Myocyte (in vitro differentiated cells): Measurements from ENCODE around the gene CHRM5. TPM values are rescaled to one million over a fixed set of nuclear protein-coding genes. Genes with fewer than 3 reads are reported as not detected.
A peak's percentile ranks its signal among the peaks of the same experiment; 100 is the strongest.

Source experiments
- DNase-seq: peaks from one replicate; pipeline ENCODE4 v3.0.0-alpha.2; 2012; ENCODE audit warnings: low read depth
- total RNA-seq: library from RNA; depleted of rRNA; stranded (reverse); fragments of >200 nt; gene quantifications from 2 replicates; pipeline ENCODE4 v1.2.3, GENCODE V29; 2014

CHRM5 gene
- total RNA-seq, 1 donor from 2014 or later = 0.05 TPM

DNA sequence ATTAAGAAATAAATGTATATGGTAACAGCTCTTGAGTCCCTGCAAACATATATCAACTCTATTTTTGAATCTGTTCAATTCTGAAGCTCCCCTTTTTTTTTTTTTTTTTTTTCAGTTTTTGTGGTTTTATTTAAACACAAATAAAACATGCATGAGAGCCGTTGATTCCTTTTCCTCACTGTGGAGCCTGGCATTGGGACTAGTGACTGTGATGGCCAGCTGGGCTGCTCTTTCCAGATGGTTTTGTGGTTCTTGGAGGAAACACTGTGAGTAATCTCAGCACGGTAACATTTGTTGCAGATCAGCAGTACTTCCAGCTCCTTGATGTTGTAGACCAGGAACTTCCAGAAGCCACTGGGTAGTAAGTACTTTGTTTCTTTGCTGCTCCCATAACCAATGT, 117.4 kb downstream of the CHRM5 start:
- peak; percentile 91 for DNase-seq

DNA sequence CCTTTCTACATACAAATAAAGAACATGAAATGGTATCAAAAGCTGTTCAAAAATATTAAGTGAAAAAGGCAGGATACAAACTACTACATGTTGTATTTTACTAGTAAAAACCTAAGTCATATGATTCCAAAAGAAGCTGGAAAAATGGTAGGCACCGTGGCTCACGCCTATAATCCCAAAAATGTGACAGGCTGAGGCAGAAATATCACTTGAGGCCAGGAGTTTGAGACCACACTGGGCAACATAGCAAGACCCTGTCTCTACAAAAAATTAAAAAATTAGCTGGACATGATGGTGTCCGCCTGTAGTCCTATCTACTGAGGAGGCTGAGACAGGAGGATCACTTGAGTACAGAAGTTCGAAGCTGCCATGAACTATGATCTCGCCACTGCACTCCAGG, 131.6 kb downstream of the CHRM5 start:
- DNase-seq = no peak

DNA sequence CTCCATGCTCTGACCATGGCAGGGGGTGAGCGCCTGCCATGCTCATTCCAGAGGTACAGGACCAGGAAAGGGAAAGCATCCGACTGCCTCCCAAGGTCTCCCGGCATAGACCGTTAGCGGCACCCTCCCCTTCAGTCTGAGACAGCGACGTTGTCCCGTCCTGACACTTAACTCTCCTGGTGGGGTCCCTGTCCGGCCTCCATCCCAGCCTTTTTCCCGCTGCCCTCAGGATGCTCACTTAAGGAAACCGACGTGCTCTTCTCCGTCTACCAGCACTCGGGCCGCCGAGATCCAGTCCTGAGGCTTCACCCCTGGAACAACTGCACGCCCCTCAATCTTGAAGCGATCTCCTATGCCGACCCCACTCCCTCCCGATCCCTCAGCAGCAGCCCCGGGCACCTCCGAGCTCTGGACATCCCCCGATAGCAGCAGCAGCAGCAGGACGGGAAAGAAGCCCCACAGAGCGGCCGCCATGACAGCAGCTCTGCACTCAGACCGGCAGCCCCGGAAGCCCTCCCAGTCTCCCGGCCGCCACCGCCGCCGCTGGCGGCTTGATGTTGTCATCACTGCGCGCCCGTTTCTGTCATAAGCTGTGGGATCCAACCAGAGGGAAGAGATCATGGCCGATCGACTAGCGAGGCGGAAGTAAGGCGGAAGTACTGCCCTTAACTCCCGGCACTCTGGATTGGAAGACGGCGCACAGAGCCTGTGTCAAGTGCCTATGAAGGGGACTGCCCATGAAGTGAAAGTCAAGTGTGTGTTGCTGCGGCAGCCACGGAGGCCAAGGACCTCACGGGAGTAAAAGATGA, 133.3 kb downstream of the CHRM5 start, which contains the start of the genes EMC7 and PGBD4:
EMC7 (minus strand) TSS at position 497 of the 809 bp plus-strand sequence; CDS start at position 474, 23 bp downstream.
PGBD4 (plus strand) TSS at position 718 of the 809 bp plus-strand sequence. CDS start 449 bp downstream, outside the sequence.
- DNase-seq = peak; percentile 99

DNA sequence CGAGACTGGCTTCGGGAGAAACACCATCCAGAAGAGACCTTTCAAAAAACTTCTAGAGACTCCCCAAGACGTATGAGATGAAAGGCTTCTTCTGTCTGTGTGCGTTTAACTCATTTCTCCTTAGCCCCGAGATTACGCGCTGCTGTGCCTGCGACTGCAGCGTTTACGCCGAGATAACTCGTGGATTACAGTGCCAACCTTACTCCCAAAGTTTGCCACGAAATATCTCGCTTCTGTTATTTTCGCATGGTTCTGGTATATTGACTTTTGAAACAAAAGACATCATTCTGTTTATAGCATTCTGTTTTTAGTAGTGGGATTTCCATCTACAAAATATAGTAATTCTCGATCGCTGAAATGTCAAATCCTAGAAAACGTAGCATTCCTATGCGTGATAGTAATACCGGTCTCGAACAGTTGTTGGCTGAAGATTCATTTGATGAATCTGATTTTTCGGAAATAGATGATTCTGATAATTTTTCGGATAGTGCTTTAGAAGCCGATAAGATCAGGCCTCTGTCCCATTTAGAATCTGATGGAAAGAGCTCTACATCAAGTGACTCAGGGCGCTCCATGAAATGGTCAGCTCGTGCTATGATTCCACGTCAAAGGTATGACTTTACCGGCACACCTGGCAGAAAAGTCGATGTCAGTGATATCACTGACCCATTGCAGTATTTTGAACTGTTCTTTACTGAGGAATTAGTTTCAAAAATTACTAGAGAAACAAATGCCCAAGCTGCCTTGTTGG, 134.1 kb downstream of the CHRM5 start:
- no peak for DNase-seq

DNA sequence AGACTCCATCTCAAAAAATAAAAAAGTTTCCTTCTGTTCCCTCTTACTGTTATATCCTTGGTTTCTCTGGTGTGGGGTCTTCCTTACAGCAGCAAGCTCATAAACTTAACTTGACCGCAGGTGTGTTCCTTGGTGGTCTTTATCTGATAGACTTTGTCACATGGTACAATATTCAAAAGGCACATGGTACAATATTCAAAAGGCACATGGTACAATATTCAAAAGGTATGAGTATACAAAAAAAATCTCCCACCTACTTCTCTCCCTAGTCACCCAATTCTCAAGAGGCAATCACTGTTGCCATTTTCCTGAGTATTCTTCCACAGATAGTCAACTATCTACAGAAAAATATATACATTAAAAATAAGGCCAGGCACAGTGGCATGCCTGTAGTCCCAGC, 138.1 kb downstream of the CHRM5 start:
- DNase-seq = no peak

DNA sequence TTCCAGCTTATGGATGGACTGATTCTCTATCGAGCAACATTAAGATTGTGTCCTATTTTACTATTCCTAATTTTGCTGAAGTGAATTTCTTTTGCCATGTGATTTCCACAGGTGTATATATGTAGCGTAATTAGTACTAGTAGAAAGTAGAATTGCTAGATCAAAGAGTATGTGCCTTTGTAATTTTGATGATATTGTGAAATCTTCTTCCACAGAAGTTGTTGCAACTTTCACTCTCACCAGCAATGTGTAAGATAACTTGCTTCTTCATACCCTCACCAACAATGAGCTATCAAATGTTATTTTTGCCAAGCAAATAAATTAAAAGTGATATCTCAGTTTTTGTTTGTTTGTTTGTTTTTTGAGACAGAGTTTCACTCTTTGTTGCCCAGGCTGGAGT, 139.0 kb downstream of the CHRM5 start:
- DNase-seq = no peak

DNA sequence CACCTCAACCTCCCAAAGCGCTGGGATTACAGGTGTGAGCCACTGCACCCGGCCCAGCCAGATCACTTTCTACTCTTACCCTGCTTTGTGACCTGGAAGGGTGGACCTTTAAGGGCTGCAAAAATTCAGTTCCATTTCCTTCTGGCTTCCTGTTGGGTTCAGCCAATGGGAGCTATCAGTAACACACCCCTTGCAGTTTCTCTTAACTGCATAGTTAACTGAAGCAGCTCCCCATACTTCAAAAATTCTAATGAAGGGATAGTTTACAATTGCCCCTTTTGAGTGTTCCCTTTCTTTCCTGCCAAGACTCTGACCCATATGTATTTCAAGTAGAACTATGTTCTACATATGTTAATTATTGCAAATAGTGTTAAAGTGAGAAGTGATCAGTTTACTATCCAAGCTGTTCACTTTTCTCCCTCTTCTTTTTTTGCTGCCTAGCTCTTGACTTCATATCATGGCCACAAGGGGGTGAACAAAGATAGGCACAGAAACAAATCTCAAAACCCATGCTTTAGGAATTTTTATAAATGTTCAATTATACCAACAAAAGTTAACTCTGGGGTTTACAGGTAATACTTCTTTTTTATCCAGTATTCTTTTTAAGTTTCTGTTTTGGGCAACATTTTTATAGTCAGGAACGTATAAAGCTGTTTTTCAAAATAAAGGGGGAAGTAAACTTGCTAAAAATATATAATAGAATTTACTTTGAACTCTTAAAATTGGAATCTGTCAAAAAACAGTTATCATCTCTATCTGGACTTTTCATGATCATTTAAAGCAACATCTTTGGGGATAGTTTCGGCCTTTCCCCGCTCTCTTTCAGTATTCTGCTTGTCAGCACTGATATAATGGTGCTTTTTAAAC, 141.7 kb downstream of the CHRM5 start:
- peak; percentile 57 for DNase-seq

DNA sequence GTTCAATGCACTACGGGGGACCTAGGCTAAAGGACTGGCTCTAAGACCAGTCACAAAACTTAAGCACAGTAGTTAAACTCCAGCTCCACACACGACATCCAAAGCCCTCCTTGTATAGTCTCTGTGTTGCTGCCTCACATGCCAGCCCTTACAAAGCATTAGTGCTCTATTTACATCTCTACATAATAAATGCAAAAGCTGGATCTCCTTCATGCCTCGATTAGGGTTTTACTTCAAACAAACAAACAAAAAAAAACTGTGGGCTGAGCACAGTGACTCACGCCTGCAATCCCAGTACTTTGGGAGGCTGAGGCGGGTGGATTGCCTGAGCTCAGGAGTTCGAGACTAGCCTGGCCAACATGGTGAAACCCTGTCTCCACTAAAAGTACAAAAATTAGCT, 143.2 kb downstream of the CHRM5 start:
- no peak for DNase-seq

DNA sequence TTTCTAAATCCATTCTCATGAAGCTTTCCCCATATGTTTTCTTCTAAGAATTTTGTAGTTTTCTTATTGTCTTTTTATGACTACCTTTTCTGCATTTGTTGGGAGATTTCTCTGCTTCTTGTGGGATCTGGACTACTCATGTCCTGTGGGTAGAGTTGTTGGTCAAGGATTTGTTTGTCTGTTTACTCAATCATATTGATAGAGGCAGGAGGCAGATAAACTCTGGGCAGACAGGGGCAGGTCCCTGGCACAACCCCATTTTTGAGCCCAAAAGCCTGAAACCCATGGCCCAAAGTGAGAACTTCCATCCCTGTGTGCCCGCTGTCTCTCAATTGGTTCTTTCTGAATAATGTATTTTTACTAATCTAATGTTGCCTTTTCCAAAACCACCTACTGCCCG, 145.9 kb downstream of the CHRM5 start:
- no peak for DNase-seq

DNA sequence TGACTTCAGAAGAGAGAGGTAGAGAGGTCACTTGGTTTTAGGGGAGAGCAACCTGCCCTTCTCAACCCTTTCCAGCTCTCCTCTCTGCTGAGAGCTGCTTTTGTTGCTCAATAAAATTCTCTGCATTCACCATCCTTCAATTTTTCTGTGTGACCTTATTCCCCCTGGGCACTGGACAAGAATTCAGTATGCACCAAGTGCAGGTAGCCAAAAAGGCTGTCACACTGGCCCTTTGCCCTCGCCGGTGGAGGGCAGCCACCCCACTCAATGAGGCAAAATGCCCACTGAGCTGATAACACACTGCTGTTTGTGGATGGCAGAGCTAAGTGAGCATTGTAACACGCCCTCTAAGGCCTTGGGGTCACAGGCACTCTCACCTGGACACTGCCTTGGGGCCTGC, 146.4 kb downstream of the CHRM5 start:
- DNase-seq = no peak

DNA sequence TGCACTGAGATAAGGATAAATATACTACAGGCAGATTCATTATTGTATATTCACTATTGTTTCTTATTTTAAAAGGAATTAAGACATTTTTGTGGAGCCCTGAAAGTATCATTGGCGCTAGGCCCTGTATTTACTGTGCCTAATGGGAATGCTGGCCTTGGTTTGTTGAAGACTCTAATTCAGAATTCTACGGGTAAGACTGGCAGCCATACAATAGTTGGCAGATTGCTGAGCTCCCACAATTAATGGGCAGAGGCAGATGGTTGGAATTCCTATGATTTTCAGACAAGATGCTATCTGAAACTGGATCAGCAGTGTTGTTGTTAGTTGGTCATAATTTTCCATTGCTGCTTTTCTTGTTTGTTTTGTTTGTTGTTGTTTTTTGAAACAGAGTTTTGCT, 148.3 kb downstream of the CHRM5 start:
- peak; percentile 71 for DNase-seq

Other genes starting within 250 kb of the CHRM5 start
- gene AVEN, start 70.7 kb downstream of the CHRM5 start, total RNA-seq = 69.2 and 77.7 TPM in 2 replicates
- 35.5 and 35.7 TPM in 2 replicates for gene EMC7, start 133.4 kb downstream of the CHRM5 start, total RNA-seq
- 3.5 and 3.6 TPM in 2 replicates for gene PGBD4, start 133.6 kb downstream of the CHRM5 start, total RNA-seq
- gene KATNBL1, start 241.6 kb downstream of the CHRM5 start, total RNA-seq = 69.8 and 80.0 TPM in 2 replicates